NT2/D1 (cell line): Measurements from ENCODE around the gene THPO.

Experiments used
- SUZ12 ChIP-seq: IDR thresholded peaks from 2 replicates; pipeline ENCODE4 v1.6.1; 2011; ENCODE audit not compliant: insufficient read length, insufficient read depth; ENCODE audit errors: extremely low read depth
- YY1 ChIP-seq: IDR thresholded peaks from 2 replicates; pipeline ENCODE4 v1.6.1; 2011; ENCODE audit not compliant: insufficient read length, insufficient read depth
- ZNF274 ChIP-seq: IDR thresholded peaks from 2 replicates; pipeline ENCODE4 v1.6.1; 2011; ENCODE audit warnings: mild to moderate bottlenecking, low read depth, low read length

- TF ChIP-seq YY1 (no peak), ZNF274 (no peak), SUZ12 (no peak)
These were observed 30.5 kb downstream of the THPO start for GRCh38 chr3:184347321-184348056.
